ENCODE measurements around the gene TNFRSF9.

Gene TNFRSF9

DNA sequence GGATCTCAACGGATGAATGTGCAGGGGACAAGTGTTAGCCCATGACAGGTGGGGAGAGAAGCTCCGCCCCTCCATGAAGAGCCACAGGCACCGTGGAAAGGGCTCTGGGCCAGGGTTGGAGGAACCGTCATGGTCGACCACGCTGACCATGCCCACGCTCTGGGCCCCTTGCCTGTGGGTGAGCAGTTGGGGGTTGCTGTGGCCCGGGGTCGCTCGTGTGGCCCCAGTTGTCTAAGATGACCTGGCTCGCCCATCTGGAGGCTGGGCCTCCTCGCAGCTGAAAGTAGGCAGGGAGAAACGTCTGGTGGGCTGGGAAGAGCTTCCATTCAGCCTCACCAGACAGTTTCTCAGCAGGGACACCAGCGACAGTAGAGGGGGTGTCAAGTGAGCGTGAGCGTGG lies 74.7 kb downstream of the TNFRSF9 start:
- Histone ChIP-seq H3K4me1 (ENCODE audit: insufficient read depth, low read length) (no peaks in the 10 kb centered on the region), H3K9ac (ENCODE audit: low read length) (no peak overlapping the region), H3K27me3 (ENCODE audit: control insufficient read depth in 1 of 2, insufficient read depth in 2 of 2, low read length in 2 of 2) (no peaks in the 10 kb centered on the region), H3K9me3 (ENCODE audit: low read length) (no peaks in the 10 kb centered on the region), H3K36me3 (ENCODE audit: insufficient read depth, low read length) (no peaks in the 10 kb centered on the region), H3K27ac (ENCODE audit: low read depth, low read length) (no peak overlapping the region), H3K4me3 (ENCODE audit: low read depth in 1 of 2, low read length in 2 of 2) (no peak overlapping the region)

All from muscle layer of colon (tissue), 2 donors.